Measurements from ENCODE around the gene KRTAP10-5. TPM values are rescaled to one million over a fixed set of nuclear protein-coding genes. Genes with fewer than 3 reads are reported as not detected.

The KRTAP10-5 gene
- total RNA-seq, 1 experiment from 2014 or later: not detected

GRCh38 chr21:44568667-44569556, 11.5 kb downstream of the KRTAP10-5 start:
- POLR2A ChIA-PET: no interaction called here
- H3K27ac Mint-ChIP-seq: no peak overlapping the region

GRCh38 chr21:44568261-44568660, 12.1 kb downstream of the KRTAP10-5 start:
- Mint-ChIP-seq H3K9me3 (peaks cover 23% of the 10 kb centered on the region), H3K27me3 (ENCODE audit: low read depth) (peaks cover 6% of the 10 kb centered on the region), H3K27ac (no peak overlapping the region), H3K4me1 (no peaks in the 10 kb centered on the region), H3K4me3 (no peak overlapping the region), H3K36me3 (peaks cover 17% of the 10 kb centered on the region)
- ATAC-seq (no peak; the same call in 1 of the 2 replicates), DNase-seq (ENCODE audit: low spot score) (no peak)
- TF ChIP-seq RELA (CRISPR knock-in tag; IDR thresholded peaks at IDR 0.05; ENCODE audit: borderline replicate concordance) (no peak), NFYB (CRISPR knock-in tag; conservative IDR thresholded peaks at IDR 0.05; ENCODE audit: low read depth) (no peak), ZNF121 (CRISPR knock-in tag; IDR thresholded peaks at IDR 0.05) (no peak), ATF6 (CRISPR knock-in tag; IDR thresholded peaks at IDR 0.05) (no peak)
- TF ChIP-seq, protein P1, sequence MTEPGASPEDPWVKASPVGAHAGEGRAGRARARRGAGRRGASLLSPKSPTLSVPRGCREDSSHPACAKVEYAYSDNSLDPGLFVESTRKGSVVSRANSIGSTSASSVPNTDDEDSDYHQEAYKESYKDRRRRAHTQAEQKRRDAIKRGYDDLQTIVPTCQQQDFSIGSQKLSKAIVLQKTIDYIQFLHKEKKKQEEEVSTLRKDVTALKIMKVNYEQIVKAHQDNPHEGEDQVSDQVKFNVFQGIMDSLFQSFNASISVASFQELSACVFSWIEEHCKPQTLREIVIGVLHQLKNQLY (CRISPR knock-in tag; IDR thresholded peaks at IDR 0.05): no peak
- TF ChIP-seq, protein P2, sequence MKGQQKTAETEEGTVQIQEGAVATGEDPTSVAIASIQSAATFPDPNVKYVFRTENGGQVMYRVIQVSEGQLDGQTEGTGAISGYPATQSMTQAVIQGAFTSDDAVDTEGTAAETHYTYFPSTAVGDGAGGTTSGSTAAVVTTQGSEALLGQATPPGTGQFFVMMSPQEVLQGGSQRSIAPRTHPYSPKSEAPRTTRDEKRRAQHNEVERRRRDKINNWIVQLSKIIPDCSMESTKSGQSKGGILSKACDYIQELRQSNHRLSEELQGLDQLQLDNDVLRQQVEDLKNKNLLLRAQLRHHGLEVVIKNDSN (CRISPR knock-in tag; IDR thresholded peaks at IDR 0.05): no peak
- CTCF ChIA-PET: interaction anchor here (1.2 kb wide), 1 partner anchor 225 kb away, joined by 3 read pairs; no protein-coding TSS in a partner anchor
- POLR2A ChIA-PET: no interaction called here

More at GRCh38 chr21:44568667-44569556, 11.5 kb downstream of the KRTAP10-5 start:
- no peaks in the 10 kb centered on the region for H3K4me1 Mint-ChIP-seq
- H3K9me3 Mint-ChIP-seq: peaks cover 23% of the 10 kb centered on the region
- CTCF ChIA-PET: interaction anchor here (1.2 kb wide), 1 partner anchor 224 kb away, joined by 3 read pairs; no protein-coding TSS in a partner anchor
- H3K27me3 Mint-ChIP-seq (ENCODE audit: low read depth): peaks cover 6% of the 10 kb centered on the region
- TF ChIP-seq IRF2 (CRISPR knock-in tag; IDR thresholded peaks at IDR 0.05; ENCODE audit: borderline replicate concordance, low read depth) (no peak), ATF2 (CRISPR knock-in tag; IDR thresholded peaks at IDR 0.05; ENCODE audit: borderline replicate concordance, low read depth) (no peak), ZNF317 (CRISPR knock-in tag; IDR thresholded peaks at IDR 0.05; ENCODE audit: borderline replicate concordance, low read depth) (no peak)
- H3K36me3 Mint-ChIP-seq: peaks cover 17% of the 10 kb centered on the region
- ATAC-seq: no peak
- DNase-seq (ENCODE audit: low spot score): no peak
- no peak overlapping the region for H3K4me3 Mint-ChIP-seq

- DNase-seq (ENCODE audit: low spot score) (no peak), ATAC-seq (no peak)
- Mint-ChIP-seq H3K27ac (no peak overlapping the region), H3K36me3 (peaks cover 17% of the 10 kb centered on the region), H3K27me3 (ENCODE audit: low read depth) (peaks cover 6% of the 10 kb centered on the region), H3K4me1 (no peaks in the 10 kb centered on the region), H3K9me3 (peaks cover 23% of the 10 kb centered on the region), H3K4me3 (no peak overlapping the region)
- TF ChIP-seq FOXK1 (CRISPR knock-in tag; IDR thresholded peaks at IDR 0.05): no peak
- TF ChIP-seq, protein P3, sequence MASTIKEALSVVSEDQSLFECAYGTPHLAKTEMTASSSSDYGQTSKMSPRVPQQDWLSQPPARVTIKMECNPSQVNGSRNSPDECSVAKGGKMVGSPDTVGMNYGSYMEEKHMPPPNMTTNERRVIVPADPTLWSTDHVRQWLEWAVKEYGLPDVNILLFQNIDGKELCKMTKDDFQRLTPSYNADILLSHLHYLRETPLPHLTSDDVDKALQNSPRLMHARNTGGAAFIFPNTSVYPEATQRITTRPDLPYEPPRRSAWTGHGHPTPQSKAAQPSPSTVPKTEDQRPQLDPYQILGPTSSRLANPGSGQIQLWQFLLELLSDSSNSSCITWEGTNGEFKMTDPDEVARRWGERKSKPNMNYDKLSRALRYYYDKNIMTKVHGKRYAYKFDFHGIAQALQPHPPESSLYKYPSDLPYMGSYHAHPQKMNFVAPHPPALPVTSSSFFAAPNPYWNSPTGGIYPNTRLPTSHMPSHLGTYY (CRISPR knock-in tag; IDR thresholded peaks at IDR 0.05): no peak
- CTCF ChIA-PET: interaction anchor here (1.2 kb wide), 1 partner anchor 225 kb away, joined by 3 read pairs; no protein-coding TSS in a partner anchor
- POLR2A ChIA-PET: no interaction called here
Measured at GRCh38 chr21:44567481-44568171, 12.8 kb downstream of the KRTAP10-5 start.
